Measurements from ENCODE around the gene SPEM1. TPM values are rescaled to one million over a fixed set of nuclear protein-coding genes. Genes with fewer than 3 reads are reported as not detected.

Gene SPEM1
- total RNA-seq, 1 experiment from 2014 or later, result not detected

DNA sequence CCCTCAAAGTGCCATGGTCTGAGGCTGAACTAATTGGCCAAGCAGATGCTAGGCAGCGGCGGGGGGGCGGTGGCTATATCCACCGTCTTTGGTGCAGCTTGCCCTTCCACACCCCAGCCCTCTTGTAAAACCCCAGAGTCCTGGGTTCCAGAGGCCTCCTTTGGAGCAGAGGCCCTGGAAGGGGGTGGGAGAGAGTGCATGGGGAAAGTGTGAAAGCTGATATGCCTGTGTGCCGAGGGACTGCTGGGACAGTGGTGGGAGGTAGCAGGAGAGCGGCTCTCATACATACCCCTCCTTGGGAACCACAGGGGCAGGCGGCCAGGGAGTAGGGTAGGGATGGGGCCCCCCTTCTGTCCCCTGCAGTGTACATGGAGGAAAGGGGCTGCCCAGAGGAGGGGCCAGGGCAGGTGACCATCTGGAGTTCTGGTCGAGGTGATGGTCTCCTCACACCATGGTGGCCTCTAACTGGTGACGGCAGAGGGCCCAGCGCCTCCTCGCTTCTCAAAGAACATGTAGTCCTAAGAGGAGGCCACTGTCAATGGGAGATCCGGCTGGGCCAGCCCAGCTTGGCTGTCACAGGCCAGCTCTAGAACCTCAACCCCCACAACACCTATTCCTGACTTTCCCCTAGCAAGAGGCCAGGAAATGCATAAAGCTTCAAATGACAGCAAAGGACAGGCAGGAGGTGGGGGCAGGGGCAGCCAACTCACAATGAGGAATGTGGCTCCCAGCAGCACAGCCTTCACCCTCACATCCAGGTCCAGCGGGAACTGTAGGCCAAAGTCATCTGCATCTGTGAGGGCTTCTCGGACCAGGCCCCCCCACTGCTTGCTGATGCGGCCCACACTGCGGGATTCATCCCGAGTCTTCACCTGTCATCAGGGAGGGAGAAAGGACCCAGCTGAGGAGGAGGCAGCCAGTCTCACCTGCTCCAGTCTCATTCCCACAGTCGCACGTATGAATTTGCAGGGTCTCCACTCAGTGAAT, 29.9 kb upstream of the SPEM1 start:
- H3K4me3 Mint-ChIP-seq (ENCODE audit: unreplicated experiment), result no peak overlapping the region
- TF ChIP-seq, protein P1, sequence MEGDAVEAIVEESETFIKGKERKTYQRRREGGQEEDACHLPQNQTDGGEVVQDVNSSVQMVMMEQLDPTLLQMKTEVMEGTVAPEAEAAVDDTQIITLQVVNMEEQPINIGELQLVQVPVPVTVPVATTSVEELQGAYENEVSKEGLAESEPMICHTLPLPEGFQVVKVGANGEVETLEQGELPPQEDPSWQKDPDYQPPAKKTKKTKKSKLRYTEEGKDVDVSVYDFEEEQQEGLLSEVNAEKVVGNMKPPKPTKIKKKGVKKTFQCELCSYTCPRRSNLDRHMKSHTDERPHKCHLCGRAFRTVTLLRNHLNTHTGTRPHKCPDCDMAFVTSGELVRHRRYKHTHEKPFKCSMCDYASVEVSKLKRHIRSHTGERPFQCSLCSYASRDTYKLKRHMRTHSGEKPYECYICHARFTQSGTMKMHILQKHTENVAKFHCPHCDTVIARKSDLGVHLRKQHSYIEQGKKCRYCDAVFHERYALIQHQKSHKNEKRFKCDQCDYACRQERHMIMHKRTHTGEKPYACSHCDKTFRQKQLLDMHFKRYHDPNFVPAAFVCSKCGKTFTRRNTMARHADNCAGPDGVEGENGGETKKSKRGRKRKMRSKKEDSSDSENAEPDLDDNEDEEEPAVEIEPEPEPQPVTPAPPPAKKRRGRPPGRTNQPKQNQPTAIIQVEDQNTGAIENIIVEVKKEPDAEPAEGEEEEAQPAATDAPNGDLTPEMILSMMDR (IDR thresholded peaks at IDR 0.05; ENCODE audit: unreplicated experiment), result no peak
- H3K4me1 Mint-ChIP-seq (ENCODE audit: insufficient read depth, unreplicated experiment), result peaks cover 5% of the 10 kb centered on the region
- no peaks in the 10 kb centered on the region for H3K27me3 Mint-ChIP-seq (ENCODE audit: insufficient read depth, unreplicated experiment)
- DNase-seq (ENCODE audit: unreplicated experiment), result no peak
- ChIA-PET POLR2A (interaction anchor here (0.6 to 1.2 kb wide), 5 partner anchors 8 to 167 kb away, joined by 3 to 5 read pairs (median 3); partner anchors contain the start of gene TNK1), CTCF (interaction anchor here (0.5 to 0.8 kb wide), 3 partner anchors 118 to 869 kb away, joined by 3 to 4 read pairs (median 3); no protein-coding TSS in a partner anchor)
- no peak overlapping the region for H3K27ac Mint-ChIP-seq (ENCODE audit: low read depth, unreplicated experiment)
- no peaks in the 10 kb centered on the region for H3K9me3 Mint-ChIP-seq (ENCODE audit: unreplicated experiment)
- H3K36me3 Mint-ChIP-seq (ENCODE audit: insufficient read depth, unreplicated experiment), result peaks cover 50% of the 10 kb centered on the region
- intact Hi-C loops (cut with micrococcal nuclease), result no loop called here
- BruUV-seq (replicated peaks), result TSS peak; percentile 48

DNA sequence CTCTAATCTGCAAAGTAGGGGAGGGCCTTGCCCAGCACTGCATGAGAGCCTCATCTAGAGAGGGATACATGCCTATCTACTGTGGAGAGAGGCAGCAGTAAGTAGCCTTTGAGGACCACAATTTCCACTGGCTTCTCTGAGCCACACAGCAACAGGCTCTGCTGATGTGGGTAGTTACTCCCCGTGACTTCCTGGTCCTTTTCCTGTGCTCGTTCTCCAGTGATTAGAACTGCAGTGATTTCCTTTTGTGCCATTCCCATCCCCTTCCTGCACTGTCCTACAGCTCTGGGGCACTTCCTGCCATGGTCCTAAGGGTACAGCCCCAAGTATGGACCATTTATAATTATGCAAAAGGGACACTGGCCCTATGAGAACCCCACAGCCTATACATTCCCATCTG, 28.8 kb upstream of the SPEM1 start:
- TF ChIP-seq, protein P1 (IDR thresholded peaks at IDR 0.05; ENCODE audit: unreplicated experiment), result no peak
- BruUV-seq (replicated peaks), result no TSS peak
- CTCF ChIA-PET, result no interaction called here
- Mint-ChIP-seq H3K27me3 (ENCODE audit: insufficient read depth, unreplicated experiment) (no peaks in the 10 kb centered on the region), H3K36me3 (ENCODE audit: insufficient read depth, unreplicated experiment) (peaks cover 43% of the 10 kb centered on the region), H3K27ac (ENCODE audit: low read depth, unreplicated experiment) (no peak overlapping the region), H3K9me3 (ENCODE audit: unreplicated experiment) (no peaks in the 10 kb centered on the region), H3K4me3 (ENCODE audit: unreplicated experiment) (no peak overlapping the region), H3K4me1 (ENCODE audit: insufficient read depth, unreplicated experiment) (peaks cover 6% of the 10 kb centered on the region)
- intact Hi-C loops (cut with micrococcal nuclease), result no loop called here
- DNase-seq (ENCODE audit: unreplicated experiment), result no peak
- POLR2A ChIA-PET, result interaction anchor here (0.6 kb wide), 1 partner anchor 9 kb away, joined by 3 read pairs; no protein-coding TSS in a partner anchor

DNA sequence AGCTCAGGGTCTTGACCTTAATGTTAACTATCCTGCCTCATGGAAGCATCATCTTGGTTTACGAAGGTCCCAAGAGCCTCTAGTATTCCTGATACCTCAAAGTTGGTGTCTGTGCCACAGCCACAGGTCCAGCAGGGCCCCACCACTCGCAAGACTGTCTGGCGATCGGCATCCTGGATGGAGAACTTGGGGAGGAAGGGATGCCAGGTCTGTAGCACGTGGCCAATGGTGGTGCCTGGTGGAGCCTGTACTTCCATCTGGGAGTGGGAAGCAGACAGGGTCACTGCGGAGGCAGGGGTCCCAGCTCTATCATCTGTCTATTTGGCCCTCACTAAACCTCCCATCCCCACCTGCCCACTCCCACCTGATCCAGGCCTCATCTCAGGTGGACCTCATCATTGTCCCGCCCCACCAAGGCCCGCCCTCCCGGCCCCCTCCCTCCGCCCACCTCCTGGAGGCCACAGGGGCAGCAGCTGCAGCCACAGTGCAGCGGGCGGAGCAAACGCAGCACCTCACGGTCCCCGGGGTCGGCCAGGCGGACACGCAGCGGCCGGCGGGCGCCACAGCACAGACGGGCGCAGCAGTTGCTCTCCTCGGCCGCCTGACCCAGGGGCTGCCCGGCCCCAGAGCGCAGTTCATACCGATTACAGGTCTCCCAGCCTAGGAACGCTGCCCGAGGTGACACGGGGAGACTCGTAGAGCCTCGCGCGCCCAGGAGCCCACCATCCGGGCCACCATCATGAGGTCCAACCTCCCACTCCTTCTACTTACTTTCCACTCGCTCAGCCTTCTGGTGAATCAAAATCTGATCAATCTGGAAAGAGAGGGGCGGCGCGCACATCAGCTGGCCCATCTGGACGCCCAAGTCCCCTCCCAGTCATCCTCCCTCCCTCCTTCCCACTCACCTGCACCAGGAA, 27.2 kb upstream of the SPEM1 start:
- Mint-ChIP-seq H3K4me1 (ENCODE audit: insufficient read depth, unreplicated experiment) (peaks cover 6% of the 10 kb centered on the region), H3K27me3 (ENCODE audit: insufficient read depth, unreplicated experiment) (no peaks in the 10 kb centered on the region), H3K4me3 (ENCODE audit: unreplicated experiment) (peak overlapping the region; percentile 81), H3K27ac (ENCODE audit: low read depth, unreplicated experiment) (no peak overlapping the region), H3K36me3 (ENCODE audit: insufficient read depth, unreplicated experiment) (peaks cover 39% of the 10 kb centered on the region), H3K9me3 (ENCODE audit: unreplicated experiment) (no peaks in the 10 kb centered on the region)
- ChIA-PET CTCF (interaction anchor here (0.6 to 1.2 kb wide), 3 partner anchors 12 to 296 kb away, joined by 3 to 5 read pairs (median 3); partner anchors contain the start of gene TNK1), POLR2A (interaction anchor here (0.7 to 2.4 kb wide), 12 partner anchors 7 to 683 kb away, joined by 3 to 17 read pairs (median 3); partner anchors contain the start of genes TMEM102, TMEM256 and TMEM95)
- DNase-seq (ENCODE audit: unreplicated experiment), result no peak
- TF ChIP-seq, protein P1 (IDR thresholded peaks at IDR 0.05; ENCODE audit: unreplicated experiment), result no peak
- no TSS peak for BruUV-seq (replicated peaks)
- intact Hi-C loops (cut with micrococcal nuclease), result no loop called here

Measured in MCF 10A (cell line).